ENCODE measurements around the gene IRX2. TPM values are rescaled to one million over a fixed set of nuclear protein-coding genes. Genes with fewer than 3 reads are reported as not detected.

Gene IRX2
- total RNA-seq, 1 donor from 2014 or later = not detected

GRCh38 chr5:2742921-2743679 is 8.4 kb downstream of the IRX2 start:
- intact Hi-C loops (cut with micrococcal nuclease) = loop anchor here (5.0 kb wide), 1 partner anchor 854 kb away; the partner anchor contains the start of gene IRX1

- intact Hi-C loops (cut with micrococcal nuclease) = loop anchor here (5.0 kb wide), 1 partner anchor 855 kb away; the partner anchor contains the start of gene IRX1
Measured at GRCh38 chr5:2741956-2742355, 9.5 kb downstream of the IRX2 start.

- intact Hi-C loops (cut with micrococcal nuclease) = loop anchor here (5.0 kb wide), 1 partner anchor 856 kb away; the partner anchor contains the start of gene IRX1
Measured at GRCh38 chr5:2740876-2741555, 10.5 kb downstream of the IRX2 start.

- intact Hi-C loops (cut with micrococcal nuclease) = loop anchor here (5.0 kb wide), 1 partner anchor 857 kb away; the partner anchor contains the start of gene IRX1
Measured at GRCh38 chr5:2740051-2740875, 11.2 kb downstream of the IRX2 start.

GRCh38 chr5:2739360-2740050 is 12.0 kb downstream of the IRX2 start:
- intact Hi-C loops (cut with micrococcal nuclease) = loop anchor here (5.0 kb wide), 1 partner anchor 858 kb away; the partner anchor contains the start of gene IRX1

GRCh38 chr5:2738700-2739359 is 12.6 kb downstream of the IRX2 start:
- intact Hi-C loops (cut with micrococcal nuclease) = no loop called here

- intact Hi-C loops (cut with micrococcal nuclease) = no loop called here
Measured at GRCh38 chr5:2738156-2738699, 13.2 kb downstream of the IRX2 start.

- intact Hi-C loops (cut with micrococcal nuclease) = no loop called here
Measured at GRCh38 chr5:2737273-2738155, 14.0 kb downstream of the IRX2 start.

GRCh38 chr5:2736872-2737271 is 14.6 kb downstream of the IRX2 start:
- intact Hi-C loops (cut with micrococcal nuclease) = no loop called here

- intact Hi-C loops (cut with micrococcal nuclease) = no loop called here
Measured at GRCh38 chr5:2735996-2736395, 15.5 kb downstream of the IRX2 start.

- intact Hi-C loops (cut with micrococcal nuclease) = no loop called here
Measured at GRCh38 chr5:2732850-2733249, 18.6 kb downstream of the IRX2 start.

GRCh38 chr5:2732004-2732403 is 19.5 kb downstream of the IRX2 start:
- intact Hi-C loops (cut with micrococcal nuclease) = no loop called here

- intact Hi-C loops (cut with micrococcal nuclease) = no loop called here
Measured at GRCh38 chr5:2729189-2729588, 22.3 kb downstream of the IRX2 start.

GRCh38 chr5:2727550-2727949 is 23.9 kb downstream of the IRX2 start:
- intact Hi-C loops (cut with micrococcal nuclease) = no loop called here

GRCh38 chr5:2725980-2726765 is 25.3 kb downstream of the IRX2 start:
- intact Hi-C loops (cut with micrococcal nuclease) = no loop called here

GRCh38 chr5:2724831-2725230 is 26.6 kb downstream of the IRX2 start:
- intact Hi-C loops (cut with micrococcal nuclease) = no loop called here

- intact Hi-C loops (cut with micrococcal nuclease) = no loop called here
Measured at GRCh38 chr5:2724031-2724581, 27.4 kb downstream of the IRX2 start.

- intact Hi-C loops (cut with micrococcal nuclease) = no loop called here
Measured at GRCh38 chr5:2722901-2723300, 28.6 kb downstream of the IRX2 start.
